VCaP (cell line): ENCODE results near the gene LRRC28.

ENCODE experiments used
- H3K27ac ChIP-seq: fragments of 450-650 bp; 2 replicates; pipeline ENCODE4 v1.5.1; 2017
- TF ChIP-seq, protein P1 (sequence below): fragments of 450-650 bp; conservative IDR thresholded peaks from 2 replicates; pipeline ENCODE4 v1.5.1; 2017; ENCODE audit warnings: mild to moderate bottlenecking, moderate library complexity

The LRRC28 gene

DNA sequence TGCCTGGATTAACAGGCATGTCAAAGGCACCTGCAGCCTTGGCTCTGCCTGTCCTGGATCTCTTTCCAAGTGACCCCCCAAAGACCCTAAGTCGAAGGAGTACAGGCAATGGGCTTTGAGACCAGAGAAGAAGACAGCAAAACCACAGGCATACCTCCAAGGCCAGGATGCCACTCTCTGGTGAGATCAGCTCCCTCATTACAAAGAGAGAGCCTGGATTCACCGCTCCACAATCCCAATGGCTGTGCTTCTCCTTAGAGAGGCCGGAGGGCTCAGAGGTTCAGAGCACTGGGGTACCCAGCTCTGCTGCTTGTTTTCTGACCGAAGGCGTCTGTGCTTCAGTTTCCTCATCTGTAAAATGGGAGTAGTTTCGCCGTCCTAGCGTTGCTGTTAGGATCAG is 160.0 kb downstream of the LRRC28 start:
- H3K27ac ChIP-seq, result no peak overlapping the region
- TF ChIP-seq, protein P1, sequence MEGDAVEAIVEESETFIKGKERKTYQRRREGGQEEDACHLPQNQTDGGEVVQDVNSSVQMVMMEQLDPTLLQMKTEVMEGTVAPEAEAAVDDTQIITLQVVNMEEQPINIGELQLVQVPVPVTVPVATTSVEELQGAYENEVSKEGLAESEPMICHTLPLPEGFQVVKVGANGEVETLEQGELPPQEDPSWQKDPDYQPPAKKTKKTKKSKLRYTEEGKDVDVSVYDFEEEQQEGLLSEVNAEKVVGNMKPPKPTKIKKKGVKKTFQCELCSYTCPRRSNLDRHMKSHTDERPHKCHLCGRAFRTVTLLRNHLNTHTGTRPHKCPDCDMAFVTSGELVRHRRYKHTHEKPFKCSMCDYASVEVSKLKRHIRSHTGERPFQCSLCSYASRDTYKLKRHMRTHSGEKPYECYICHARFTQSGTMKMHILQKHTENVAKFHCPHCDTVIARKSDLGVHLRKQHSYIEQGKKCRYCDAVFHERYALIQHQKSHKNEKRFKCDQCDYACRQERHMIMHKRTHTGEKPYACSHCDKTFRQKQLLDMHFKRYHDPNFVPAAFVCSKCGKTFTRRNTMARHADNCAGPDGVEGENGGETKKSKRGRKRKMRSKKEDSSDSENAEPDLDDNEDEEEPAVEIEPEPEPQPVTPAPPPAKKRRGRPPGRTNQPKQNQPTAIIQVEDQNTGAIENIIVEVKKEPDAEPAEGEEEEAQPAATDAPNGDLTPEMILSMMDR, result no peak

DNA sequence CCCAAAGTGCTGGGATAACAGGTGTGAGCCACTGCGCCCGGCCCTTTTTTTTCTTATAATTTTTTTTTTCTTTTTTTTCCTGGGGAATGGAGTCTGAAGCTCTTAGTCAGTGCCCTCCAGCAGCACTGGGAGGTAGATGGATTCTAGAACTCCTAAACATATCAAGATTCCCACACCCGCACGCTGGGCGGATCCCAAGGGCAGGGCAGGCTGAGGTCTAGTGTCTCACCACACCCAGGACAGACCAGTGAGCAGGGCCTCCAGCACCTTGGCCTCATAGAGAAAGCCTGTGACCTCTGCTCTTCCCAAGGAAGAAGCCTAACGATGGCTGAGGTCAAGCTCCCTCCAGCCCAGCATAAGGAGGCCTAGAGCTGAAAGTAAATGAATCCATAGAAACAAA is 160.8 kb downstream of the LRRC28 start:
- TF ChIP-seq, protein P1, result no peak
- no peak overlapping the region for H3K27ac ChIP-seq

DNA sequence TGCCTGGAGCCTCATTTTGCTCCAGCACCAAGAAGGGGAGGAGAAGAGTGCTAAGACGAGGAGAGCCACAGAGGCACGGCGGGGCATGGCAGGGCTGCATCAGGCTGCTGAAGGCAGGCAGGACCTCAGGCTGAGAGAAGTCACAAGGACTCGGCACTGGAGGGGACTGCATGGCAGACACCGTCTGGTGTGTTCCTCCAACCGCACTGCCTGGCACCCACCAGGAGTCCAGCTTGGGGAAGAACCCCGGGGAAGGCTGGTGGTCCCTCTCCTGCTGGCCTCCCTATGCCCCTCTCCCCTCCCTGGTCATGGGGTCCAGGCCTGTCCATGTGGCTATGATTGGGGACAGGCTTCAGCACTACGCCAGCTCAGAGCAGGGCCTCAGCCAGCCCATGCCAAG is 161.3 kb downstream of the LRRC28 start:
- TF ChIP-seq, protein P1, result no peak
- H3K27ac ChIP-seq, result no peak overlapping the region

DNA sequence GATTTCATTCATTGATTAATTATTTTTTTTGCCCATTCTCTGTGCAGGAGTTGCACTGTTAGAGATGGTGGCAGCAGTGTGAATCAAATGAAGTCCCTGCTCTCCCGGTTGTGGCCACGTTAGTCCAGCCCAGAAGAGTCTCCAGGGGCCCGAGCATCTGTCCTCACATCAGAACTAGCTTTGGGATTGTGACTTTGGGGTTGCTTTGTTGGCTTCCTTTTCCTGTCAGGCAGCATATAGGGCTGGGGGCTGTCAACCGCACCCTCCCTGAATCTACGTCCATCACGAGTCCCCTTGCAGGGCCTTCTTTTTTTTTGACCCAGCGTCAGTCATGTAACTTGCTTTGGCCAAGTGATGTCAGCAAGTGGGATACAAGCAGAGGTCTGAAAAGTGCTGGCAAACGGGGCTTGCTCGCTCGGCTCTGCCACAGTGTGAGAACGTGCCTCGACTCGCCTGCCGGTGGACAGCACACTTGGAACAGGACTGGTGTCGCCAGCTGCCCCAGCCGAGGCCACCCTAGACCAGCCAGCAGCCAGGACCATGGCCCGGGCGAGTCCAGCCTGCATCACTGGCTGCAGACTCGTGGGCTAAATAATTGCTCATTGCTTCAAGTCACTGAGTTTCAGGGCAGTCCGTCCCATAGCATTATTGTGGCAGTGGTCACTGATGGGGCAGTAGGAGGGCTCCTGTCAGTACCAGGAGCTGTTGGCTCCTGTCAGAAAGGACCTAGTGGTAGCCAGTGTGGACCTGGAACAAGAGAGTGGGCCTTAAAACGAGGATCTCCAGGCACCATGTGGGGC is 162.9 kb downstream of the LRRC28 start:
- TF ChIP-seq, protein P1, result no peak
- no peak overlapping the region for H3K27ac ChIP-seq

DNA sequence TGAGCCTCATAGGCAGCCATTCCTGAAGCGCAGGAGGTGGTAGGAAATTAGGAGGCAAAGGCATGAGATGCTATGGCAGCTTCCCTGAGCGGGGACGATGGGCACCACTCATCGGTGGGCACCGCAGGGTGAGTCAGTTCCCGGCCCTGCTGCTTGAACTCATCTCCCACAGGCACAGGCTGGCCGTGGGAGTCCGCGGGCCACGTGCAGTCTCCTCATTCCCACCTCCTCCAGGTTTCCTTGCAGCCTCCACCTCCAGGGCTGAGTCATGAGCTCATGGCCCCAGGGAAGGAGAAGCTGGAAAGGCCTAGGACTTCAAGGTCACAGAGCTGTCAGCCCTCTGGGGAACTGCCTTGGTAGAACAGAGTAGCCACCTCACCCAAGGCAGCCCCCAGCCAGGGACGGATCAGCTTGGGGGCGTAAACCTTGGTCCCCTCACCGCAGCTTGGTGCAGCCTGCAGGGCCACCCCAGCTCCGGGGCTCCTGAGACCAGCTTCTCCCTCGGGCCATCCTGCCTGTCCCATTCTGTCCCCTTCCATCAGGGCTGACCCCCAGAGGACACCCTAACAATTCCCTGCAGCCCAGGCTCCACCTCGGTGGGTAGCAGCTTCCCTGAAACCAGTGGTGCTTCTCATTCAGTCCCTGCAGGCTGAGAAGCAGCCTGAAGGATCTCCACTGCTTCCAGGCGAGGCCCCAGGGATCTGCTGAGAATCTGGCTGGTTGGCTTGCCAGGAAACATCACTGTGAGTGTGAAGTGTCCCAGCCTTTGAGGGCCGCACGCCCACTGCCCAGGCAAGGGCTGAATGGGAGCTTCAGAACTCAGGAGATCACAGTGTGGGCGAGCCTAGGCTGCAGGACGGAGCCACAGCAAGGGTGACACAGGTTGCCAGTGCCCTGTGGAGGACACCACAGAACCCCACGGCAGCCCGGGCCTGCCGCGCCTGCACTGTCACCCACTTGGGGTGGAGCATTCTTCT is 163.8 kb downstream of the LRRC28 start:
- TF ChIP-seq, protein P1, result no peak

DNA sequence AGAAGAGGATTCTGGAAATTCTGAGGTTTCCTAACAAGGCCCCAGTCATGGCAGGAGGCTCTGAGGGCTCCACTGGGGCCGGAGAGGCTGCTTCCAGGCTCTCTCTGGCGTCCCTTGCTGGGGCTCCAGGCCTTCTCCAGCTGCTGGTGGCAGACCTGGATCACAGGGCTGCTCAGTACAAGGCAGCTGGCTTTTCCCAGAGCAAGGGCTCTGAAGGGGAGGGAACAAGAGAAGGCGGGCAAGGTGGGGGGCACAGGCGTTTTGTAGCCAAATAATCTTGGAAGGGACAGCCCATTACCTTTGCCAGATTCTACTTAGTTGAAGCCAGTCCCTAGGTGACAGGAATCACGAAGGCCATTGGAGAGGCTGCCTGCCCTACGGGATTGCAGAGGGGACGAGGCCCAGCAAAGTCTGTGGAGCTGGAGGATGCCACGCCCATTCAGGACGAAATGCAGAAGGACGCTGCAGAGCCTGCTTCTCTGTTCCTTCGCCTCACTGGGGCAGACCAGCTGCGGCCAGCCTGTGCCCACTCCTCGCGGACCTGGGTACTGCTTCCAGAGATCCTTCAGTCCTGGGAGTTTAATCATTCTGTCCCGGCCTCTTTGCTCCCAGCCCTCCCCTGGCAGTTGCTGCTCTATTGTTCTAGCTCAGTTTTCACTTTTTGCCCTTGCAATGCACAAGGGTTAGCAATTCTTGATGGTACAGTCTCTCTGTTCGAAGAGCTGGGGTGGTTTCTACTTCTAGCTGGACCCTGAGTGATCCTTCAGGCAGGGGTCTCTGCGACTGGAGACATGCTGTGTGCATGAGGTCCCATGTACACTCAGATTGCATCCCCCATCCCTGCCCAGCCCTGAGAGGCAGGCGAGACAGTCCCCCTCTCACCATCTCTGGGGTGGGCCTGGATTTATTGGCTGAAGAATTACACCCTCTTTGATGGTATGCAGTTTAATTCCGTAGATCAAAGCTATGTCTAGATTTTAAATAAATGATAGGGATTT is 165.2 kb downstream of the LRRC28 start:
- TF ChIP-seq, protein P1, result no peak

More for the DNA sequence above, 163.8 kb downstream of the LRRC28 start:
- no peak overlapping the region for H3K27ac ChIP-seq

More for the DNA sequence above, 165.2 kb downstream of the LRRC28 start:
- H3K27ac ChIP-seq, result no peak overlapping the region
